ENCODE data around the gene HLA-G. TPM values are rescaled to one million over a fixed set of nuclear protein-coding genes. Genes with fewer than 3 reads are reported as not detected.
A peak's percentile ranks its signal among the peaks of the same experiment; 100 is the strongest.

HLA-G gene
- total RNA-seq, 3 donors from 2014 or later = 1.5 to 1.9 (median 1.9) TPM

DNA sequence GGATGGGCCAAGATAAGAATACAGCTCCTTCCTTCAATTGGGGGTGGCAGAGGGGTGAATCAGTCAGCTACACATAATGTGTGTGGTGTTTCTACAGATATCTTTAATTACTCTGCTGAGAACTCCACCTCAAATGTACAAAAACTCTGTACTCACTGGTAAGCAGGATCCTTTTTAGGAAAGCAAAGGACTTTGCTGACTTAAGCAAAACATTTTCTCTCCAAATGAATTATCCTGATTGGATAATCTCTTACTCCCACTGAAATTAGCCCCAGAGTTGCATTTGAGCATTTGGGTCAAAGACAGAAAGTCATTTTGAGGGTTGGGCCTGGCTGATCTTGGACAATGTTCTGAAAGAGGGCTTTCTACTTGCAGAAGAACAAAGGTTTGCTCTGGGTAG is 13.4 kb downstream of the HLA-G start:
- no peaks in the 10 kb centered on the region for H3K4me1 ChIP-seq (ENCODE audit: low read depth)
- no peak for ATAC-seq
- H3K4me3 ChIP-seq = no peak overlapping the region
- TF ChIP-seq CTCF (IDR thresholded peaks at IDR 0.05) = no peak
- H3K36me3 ChIP-seq (ENCODE audit: low read depth) = no peaks in the 10 kb centered on the region
- DNase-seq = no peak
- intact Hi-C loops (cut with DNase I, micrococcal nuclease) = loop anchor here in 1 of 2 donors (10.0 kb wide), 1 partner anchor 294 kb away; the partner anchor contains the start of gene TRIM40
- H3K9me3 ChIP-seq = no peaks in the 10 kb centered on the region

- Histone ChIP-seq H3K4me3 (no peak overlapping the region), H3K9me3 (no peaks in the 10 kb centered on the region), H3K36me3 (ENCODE audit: low read depth) (no peaks in the 10 kb centered on the region), H3K4me1 (ENCODE audit: low read depth) (no peaks in the 10 kb centered on the region)
- TF ChIP-seq CTCF (IDR thresholded peaks at IDR 0.05) = no peak
- DNase-seq (peak in 1 of 3 donors; percentile 51), ATAC-seq (peak; percentile 85)
- intact Hi-C loops (cut with DNase I, micrococcal nuclease) = loop anchor here in 1 of 2 donors (10.0 kb wide), 1 partner anchor 289 kb away; the partner anchor contains the start of gene TRIM40
Measured at GRCh38 chr6:29845405-29846006, 17.9 kb downstream of the HLA-G start.

GRCh38 chr6:29847871-29848630 is 20.4 kb downstream of the HLA-G start:
- Histone ChIP-seq H3K9me3 (no peaks in the 10 kb centered on the region), H3K4me3 (no peak overlapping the region), H3K4me1 (ENCODE audit: low read depth) (no peaks in the 10 kb centered on the region), H3K36me3 (ENCODE audit: low read depth) (no peaks in the 10 kb centered on the region)
- peak; percentile 77 to 92 (median 90) for DNase-seq
- TF ChIP-seq CTCF (IDR thresholded peaks at IDR 0.05) = peak; percentile 73
- intact Hi-C loops (cut with DNase I, micrococcal nuclease) = loop anchor here (2.0 to 10.0 kb wide), 2 partner anchors 165 to 287 kb away; partner anchors contain the start of gene TRIM40 (in 1 of the 2)
- ATAC-seq = peak; percentile 82

DNA sequence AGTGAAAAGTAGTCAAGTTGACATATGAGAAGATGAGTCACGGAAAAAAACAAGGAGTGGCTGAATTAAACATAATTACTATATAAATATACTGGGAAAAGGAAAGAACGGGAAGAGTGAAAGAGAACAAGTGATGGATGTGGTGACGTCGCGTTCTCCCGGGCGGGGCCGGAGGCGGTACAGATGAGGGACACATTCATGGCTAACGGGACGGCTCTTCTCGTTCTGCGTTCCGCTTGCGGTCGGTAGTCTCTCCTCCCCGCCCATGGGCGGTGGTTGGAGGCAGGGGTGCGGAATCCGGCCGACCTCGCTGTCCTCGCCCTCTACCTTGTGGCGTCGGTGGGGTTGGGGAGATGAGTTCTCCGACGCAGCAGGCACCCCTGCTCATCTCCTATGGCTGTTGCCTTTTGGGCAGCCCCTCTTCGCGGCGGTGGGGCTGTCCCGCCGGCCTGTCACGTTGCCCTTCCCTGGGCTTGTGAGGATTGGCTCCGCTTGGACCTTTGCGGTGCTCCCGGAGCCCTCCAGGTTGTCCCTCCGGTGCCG is 22.5 kb downstream of the HLA-G start:
- Histone ChIP-seq H3K9me3 (no peaks in the 10 kb centered on the region), H3K4me3 (no peak overlapping the region), H3K36me3 (ENCODE audit: low read depth) (no peaks in the 10 kb centered on the region), H3K4me1 (ENCODE audit: low read depth) (no peaks in the 10 kb centered on the region)
- intact Hi-C loops (cut with DNase I, micrococcal nuclease) = no loop called here
- ATAC-seq (peak; percentile 29), DNase-seq (no peak)
- TF ChIP-seq CTCF (IDR thresholded peaks at IDR 0.05) = no peak

DNA sequence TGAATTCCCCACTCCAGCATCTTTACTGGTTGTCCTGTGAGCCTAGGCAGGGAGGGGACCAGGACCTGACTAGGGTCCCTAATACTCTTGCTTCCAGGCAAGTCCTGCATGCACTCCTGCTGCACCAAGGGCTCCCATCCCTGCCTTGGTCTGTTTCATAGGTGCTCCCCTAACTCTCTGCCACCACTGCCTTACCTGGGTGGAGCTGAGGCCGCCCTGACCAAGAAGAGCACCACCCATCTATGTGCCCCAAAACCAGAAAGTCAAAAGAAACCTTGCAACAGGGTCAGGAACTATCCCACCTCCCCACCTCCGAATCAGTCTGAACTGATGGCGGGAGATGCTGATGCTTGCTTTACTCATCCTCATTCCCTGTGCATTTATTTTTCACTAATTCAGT is 23.6 kb downstream of the HLA-G start:
- DNase-seq = no peak
- intact Hi-C loops (cut with DNase I, micrococcal nuclease) = no loop called here
- Histone ChIP-seq H3K4me1 (ENCODE audit: low read depth) (no peaks in the 10 kb centered on the region), H3K9me3 (no peaks in the 10 kb centered on the region), H3K4me3 (no peak overlapping the region), H3K36me3 (ENCODE audit: low read depth) (no peaks in the 10 kb centered on the region)
- ATAC-seq = no peak
- no peak for TF ChIP-seq CTCF (IDR thresholded peaks at IDR 0.05)
